HG03565 (cell line): ENCODE data around the gene NPIPB9.
"Not testable (repeated sequence)": the region's sequence is repeated elsewhere in the genome, so short reads cannot be mapped to it uniquely, and the experiment has no call there.

Experiments used
- ATAC-seq: cut with Tn5 transposase; IDR thresholded peaks from one replicate; pipeline ENCODE4 v1.9.1; 2021; ENCODE audit warnings: mild to moderate bottlenecking, moderate library complexity; ENCODE audit not compliant: unreplicated experiment

NPIPB9 gene

DNA sequence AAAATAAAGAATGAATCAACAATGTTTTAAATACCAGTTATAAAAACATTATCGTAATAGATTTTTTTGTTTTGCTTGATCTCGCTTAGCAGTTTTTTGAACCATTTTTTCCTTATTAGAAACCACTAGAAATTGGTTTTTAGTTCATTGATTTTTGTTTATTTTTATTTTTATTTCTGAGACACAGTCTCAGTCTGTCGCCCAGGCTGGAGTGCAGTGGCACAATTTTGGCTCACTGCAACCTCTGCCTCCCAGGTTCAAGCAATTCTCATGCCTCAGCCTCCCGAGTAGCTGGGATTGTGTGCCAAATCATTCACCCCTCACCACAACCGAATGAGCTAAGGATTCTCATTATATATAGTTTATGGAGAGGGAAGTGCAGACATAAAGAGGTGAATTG, at the start of gene NPIPB9:
Gene NPIPB9, plus strand, starts transcription at position 301 of the 400 bp plus-strand sequence.
- ATAC-seq = not testable (repeated sequence)

GRCh38 chr16:28704246-28704645, 47.3 kb upstream of the NPIPB9 start:
- ATAC-seq = not testable (repeated sequence)

- ATAC-seq = peak; percentile 96
Observed at GRCh38 chr16:28711220-28712083, 40.1 kb upstream of the NPIPB9 start, which contains the start of gene EIF3C. Gene EIF3C (plus strand): TSS chr16:28711464. CDS start chr16:28711687, 223 bp downstream.

GRCh38 chr16:28722852-28723650, 28.5 kb upstream of the NPIPB9 start:
- not testable (repeated sequence) for ATAC-seq

DNA sequence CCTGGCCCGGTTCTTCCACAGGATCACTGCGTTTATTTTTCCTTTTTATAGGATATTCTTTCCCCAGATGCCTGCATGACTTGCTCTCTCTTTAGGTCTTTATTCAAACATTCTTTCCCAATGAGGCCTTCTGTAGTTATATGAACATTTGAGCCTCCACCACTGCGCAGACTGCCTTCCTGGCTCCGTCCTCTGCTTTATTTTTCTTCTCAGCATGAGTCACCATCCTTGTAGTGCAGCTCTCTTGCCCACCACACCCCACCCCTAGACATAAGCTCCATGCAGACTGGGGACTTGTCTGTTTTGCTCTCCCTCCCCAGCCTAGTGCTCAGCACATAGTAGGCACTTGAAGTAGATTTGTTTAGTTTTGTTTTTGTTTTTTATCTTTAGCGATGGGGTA, 20.3 kb upstream of the NPIPB9 start:
- ATAC-seq = not testable (repeated sequence)

GRCh38 chr16:28732455-28733124, 19.0 kb upstream of the NPIPB9 start:
- not testable (repeated sequence) for ATAC-seq

DNA sequence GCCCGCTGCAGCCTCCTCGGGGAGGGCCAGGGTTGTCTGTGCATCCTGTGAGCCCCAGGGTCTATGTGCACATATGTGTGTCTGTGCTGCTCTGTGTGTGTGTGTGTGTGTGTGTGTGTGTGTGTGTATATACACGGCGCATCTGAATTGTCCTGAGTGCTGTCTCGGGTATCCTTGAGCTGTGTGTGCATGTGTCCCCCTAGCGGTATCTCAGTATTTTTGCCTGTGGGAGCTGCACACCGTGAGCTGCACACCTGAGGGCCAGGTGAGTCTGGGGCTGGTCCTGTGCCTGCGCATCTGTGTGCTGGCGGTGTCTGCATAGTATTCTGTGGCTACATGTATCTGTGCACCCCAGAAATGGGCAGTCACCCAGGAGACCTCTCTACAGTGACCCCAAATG, 11.8 kb upstream of the NPIPB9 start:
- not testable (repeated sequence) for ATAC-seq

- ATAC-seq = not testable (repeated sequence)
Observed at GRCh38 chr16:28740631-28741030, 11.0 kb upstream of the NPIPB9 start.

DNA sequence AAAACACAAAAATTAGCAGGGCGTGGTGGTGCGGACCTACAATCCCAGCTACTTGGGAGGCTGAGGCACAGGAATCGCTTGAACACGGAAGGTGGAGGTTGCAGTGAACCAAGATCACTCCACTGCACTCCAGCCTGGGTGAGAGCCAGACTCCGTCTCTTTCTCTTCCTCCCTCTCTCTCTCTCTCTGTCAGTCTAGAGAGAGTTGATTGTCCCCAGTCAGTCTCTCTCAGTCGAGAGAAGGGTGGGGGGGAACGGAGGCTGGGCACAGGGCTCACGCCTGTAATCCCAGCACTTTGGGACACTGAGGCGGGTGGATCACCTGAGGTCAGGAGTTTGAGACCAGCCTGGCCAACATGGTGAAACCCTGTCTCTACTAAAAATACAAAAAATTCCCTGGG, 10.3 kb upstream of the NPIPB9 start:
- not testable (repeated sequence) for ATAC-seq

DNA sequence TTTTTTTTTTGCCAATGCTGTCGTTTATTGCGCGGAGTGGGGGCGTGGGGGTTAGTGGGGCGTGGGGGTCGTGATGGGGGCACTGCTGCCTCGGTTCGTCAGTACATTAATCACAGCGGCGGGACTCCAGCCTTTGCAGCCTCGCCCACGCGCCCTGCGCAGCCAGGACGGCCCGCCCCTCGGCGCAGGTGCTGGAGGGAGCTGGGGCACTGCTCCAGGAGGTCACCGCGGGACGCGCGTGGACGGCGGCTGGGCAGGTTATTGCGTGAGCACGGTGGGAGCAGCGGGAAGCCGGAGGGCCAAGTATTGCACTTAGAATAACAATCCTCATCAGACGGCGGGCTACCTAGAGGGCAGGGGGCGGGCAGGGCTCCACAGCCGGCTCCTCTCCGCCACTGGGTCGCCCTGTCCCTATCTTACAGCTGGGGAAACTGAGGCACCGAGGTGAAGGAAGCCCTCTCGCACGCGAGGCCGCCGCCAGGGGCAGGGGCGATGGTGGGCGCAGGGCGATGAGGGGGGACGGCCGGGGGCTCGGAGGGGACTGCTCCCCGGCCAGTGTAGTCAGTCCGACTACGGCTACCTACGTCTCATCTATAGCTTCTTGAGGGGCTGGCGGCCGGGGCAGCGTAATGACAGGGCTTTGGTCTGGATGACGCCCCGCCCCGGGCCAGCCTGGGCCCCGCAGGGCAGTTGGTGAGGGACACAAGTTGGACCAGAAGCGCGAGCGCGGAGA, 4.8 kb upstream of the NPIPB9 start:
- not testable (repeated sequence) for ATAC-seq

DNA sequence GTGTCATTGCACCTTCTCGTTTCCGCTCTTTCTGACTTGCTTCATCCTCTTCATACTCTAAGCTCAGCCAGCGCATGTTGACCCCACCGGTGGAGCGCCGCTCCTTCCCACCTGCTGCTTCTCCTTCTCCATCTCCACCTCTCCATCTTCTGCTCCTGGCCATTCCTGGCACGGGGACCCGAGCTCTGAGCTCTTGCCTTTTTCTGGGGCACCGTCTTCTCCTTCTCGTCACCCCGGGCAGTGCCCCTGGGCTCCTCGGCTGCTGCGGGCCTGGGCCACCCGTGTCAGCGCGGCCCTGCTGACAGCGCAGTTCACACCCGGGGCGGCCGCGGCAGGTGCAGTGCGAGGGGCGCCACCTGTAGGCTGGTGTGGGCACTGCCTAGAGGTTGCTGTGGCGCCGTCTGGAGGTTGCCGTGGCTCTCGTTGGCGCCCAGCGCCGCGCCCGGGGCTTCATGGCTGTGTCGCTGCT, 1.6 kb upstream of the NPIPB9 start:
- ATAC-seq = peak; percentile 84

GRCh38 chr16:28750469-28751067, 1.0 kb upstream of the NPIPB9 start:
- ATAC-seq = not testable (repeated sequence)

GRCh38 chr16:28781697-28782096, 30.1 kb downstream of the NPIPB9 start:
- ATAC-seq = not testable (repeated sequence)

GRCh38 chr16:28782357-28782756, 30.8 kb downstream of the NPIPB9 start:
- ATAC-seq = not testable (repeated sequence)

DNA sequence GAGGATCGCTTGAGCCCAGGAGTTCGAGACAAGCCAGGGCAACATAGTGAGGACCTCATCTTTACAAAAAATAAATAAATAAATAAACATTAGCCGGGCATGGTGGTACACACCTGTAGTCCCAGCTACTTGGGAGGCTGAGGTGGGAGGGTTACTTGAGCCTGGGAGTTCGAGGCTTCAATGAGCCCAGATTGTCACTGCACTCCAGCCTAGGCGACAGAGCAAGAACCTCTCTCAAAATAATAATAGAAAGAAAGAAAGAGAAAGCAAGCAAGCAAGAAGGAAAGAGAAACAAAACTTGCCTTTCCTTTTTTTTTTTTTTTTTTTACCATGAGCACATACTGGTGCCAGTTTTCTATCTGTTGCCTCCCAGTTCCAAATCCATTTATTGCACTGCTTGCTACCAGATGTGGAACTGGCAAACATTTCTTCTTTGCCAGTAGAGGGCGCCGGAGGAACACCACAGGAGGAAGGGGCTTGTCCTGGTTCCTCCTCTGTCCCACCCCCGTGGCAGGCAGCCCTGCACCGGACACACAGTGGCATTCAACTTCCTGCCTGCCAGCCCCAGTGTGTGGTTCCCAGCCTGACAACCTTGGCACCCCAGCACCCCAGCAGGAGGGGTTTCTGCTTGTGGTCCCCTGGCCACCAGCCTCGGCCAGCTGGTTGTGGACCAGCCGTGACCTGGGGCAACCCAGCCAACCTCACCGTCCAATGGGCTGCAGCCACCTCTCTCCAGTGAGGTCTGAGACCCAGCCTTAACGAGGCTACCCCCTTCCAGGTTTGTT, 50.8 kb downstream of the NPIPB9 start:
- not testable (repeated sequence) for ATAC-seq

DNA sequence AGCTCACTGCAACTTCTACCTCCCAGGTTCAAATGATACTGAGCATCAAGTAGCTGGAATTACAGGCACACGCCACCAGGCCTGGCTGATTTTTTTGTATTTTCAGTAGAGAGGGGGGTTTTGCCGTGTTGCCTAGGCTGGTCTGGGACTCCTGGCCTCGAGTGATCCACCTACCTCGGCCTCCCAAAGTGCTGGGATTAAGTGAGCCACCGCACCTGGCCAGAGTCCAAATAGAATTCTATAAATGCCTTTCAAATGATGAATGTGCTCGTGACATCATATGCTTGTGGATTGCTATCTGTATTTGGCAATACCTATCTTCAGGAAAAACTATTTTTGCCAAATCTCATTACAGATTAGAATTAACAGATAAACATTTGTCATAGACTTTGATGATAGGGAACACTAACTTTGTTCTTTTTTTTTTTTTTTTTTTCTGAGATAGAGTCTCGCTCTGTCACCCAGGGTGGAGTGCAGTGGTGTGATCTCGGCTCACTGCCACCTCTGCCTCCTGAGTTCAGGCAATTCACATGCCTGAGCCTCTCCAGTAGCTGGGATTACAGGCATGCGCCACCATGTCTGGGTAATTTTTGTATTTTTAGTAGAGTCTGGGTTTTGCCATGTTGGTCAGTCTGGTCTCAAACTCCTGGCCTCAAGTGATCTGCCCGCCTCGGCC, 56.0 kb downstream of the NPIPB9 start:
- ATAC-seq = not testable (repeated sequence)

- no peak for ATAC-seq
Observed at GRCh38 chr16:28820016-28820415, 68.4 kb downstream of the NPIPB9 start.

- ATAC-seq = not testable (repeated sequence)
Observed at GRCh38 chr16:28820546-28820945, 69.0 kb downstream of the NPIPB9 start.
